Measurements from ENCODE around the gene AKAP9.

DNA sequence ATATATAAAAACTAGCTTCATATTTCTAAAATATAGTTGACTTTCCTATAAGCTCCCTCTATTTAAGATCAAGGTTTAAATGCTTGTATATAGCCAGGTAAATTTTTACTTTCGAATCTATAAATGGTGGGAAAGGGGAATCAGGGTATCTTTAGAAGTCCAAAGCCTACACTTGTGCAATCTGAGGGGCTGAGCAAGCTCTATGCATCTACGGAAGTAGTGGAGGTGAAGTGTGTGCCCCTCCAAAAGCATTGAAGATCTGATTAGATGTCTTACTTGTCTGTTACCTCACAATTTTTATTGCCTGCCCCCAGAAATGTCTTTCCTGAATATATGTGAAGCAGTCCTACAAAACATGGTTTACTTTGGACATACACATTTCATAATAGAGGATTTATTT lies 1.6 kb downstream of the AKAP9 start:
- TF ChIP-seq, protein P1, sequence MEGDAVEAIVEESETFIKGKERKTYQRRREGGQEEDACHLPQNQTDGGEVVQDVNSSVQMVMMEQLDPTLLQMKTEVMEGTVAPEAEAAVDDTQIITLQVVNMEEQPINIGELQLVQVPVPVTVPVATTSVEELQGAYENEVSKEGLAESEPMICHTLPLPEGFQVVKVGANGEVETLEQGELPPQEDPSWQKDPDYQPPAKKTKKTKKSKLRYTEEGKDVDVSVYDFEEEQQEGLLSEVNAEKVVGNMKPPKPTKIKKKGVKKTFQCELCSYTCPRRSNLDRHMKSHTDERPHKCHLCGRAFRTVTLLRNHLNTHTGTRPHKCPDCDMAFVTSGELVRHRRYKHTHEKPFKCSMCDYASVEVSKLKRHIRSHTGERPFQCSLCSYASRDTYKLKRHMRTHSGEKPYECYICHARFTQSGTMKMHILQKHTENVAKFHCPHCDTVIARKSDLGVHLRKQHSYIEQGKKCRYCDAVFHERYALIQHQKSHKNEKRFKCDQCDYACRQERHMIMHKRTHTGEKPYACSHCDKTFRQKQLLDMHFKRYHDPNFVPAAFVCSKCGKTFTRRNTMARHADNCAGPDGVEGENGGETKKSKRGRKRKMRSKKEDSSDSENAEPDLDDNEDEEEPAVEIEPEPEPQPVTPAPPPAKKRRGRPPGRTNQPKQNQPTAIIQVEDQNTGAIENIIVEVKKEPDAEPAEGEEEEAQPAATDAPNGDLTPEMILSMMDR (IDR thresholded peaks at IDR 0.05; ENCODE audit: insufficient read depth, low read length, poor library complexity, severe bottlenecking) = no peak
- TF ChIP-seq EZH2phosphoT487 (conservative IDR thresholded peaks at IDR 0.05; ENCODE audit: low read length) = no peak
